HepG2 (cell line): ENCODE data around the gene SLC43A3. TPM values are rescaled to one million over a fixed set of nuclear protein-coding genes. Genes with fewer than 3 reads are reported as not detected.

ENCODE experiments used
- ATAC-seq: fragments of 200-7000 bp; cut with Tn5 transposase; 3 replicates; pipeline ENCODE4 v1.9.1; 2020; ENCODE audit warnings: mild to moderate bottlenecking, moderate library complexity
- BruUV-seq: library from RNA; stranded (reverse); fragments of 400-500 nt; replicated peaks from 2 replicates; lab custom pipeline; 2021; lab: Mats Ljungman, UMichigan
- CTCF ChIA-PET: fragments of 300-600 bp; formaldehyde crosslinking; extraction: SDS; loops from one replicate; lab custom pipeline; 2021; ENCODE audit warnings: low total read pairs, inconsistent platforms, low intra/inter-chr PET ratio; lab: Yijun Ruan, JAX
- POLR2A ChIA-PET: fragments of 350-600 bp; sonication (Branson Sonifier 250); formaldehyde crosslinking; loops from one replicate; lab custom pipeline; 2020; ENCODE audit warnings: antibody characterized with exemption, inconsistent platforms; lab: Yijun Ruan, JAX
- DNase-seq: peaks from one replicate; pipeline ENCODE4 v3.0.0-alpha.2; 2015; ENCODE audit warnings: low spot score
- FAIRE-seq: peaks from 3 replicates; lab custom pipeline; 2011; peaks lifted over from hg19 to GRCh38; lab: Jason Lieb, UNC
- H2AFZ ChIP-seq: one replicate; pipeline ENCODE4 v1.6.1; 2011; ENCODE audit warnings: low read length, inconsistent platforms
- H3K27ac ChIP-seq: fragments of 300-600 bp; 3 replicates; pipeline ENCODE4 v1.8.0; 2011; ENCODE audit warnings: mixed run types, mild to moderate bottlenecking, mixed read lengths, low read length, inconsistent platforms; ENCODE audit not compliant: insufficient read depth; ENCODE audit errors: extremely low read length
- H3K27me3 ChIP-seq, 2 experiments: fragments of 200-600 bp in 1 of 2; 2 replicates in 1 of 2; 3 replicates in 1 of 2; pipeline versions ENCODE4 v1.6.0 to v1.8.0; 2011; ENCODE audit warnings: low read length in 2 of 2, mild to moderate bottlenecking in 2 of 2, moderate library complexity in 2 of 2, inconsistent platforms in 1 of 2; ENCODE audit not compliant: insufficient read depth in 2 of 2, control insufficient read depth in 1 of 2
- H3K36me3 ChIP-seq, 2 experiments: fragments of 200-600 bp in 1 of 2; replicated peaks in 1 of 2; 2 replicates in 1 of 2; 3 replicates in 1 of 2; pipeline versions ENCODE4 v1.5.1 to v1.8.0; 2011; ENCODE audit warnings: low read length in 2 of 2, inconsistent platforms in 1 of 2; ENCODE audit not compliant: insufficient read depth in 2 of 2, control insufficient read depth in 1 of 2
- H3K4me1 ChIP-seq: 2 replicates; pipeline ENCODE4 v1.5.1; 2012; ENCODE audit warnings: low read length, inconsistent platforms; ENCODE audit not compliant: insufficient read depth
- H3K4me2 ChIP-seq: 2 replicates; pipeline ENCODE4 v1.6.0; 2011; ENCODE audit warnings: low read depth, low read length, inconsistent platforms
- H3K4me3 ChIP-seq, 3 experiments: fragments of 200-600 bp in 1 of 3; sonication (generic), shearing (Covaris generic) in 1 of 3; replicated peaks in 1 of 3; 2 replicates each; pipeline ENCODE4 v1.5.1; 2011 to 2016; ENCODE audit warnings: low read length in 3 of 3, inconsistent platforms in 2 of 3, low read depth in 2 of 3, mild to moderate bottlenecking in 2 of 3, control low read depth in 1 of 3, mixed read lengths in 1 of 3; ENCODE audit not compliant: insufficient read depth in 1 of 3
- H3K79me2 ChIP-seq: one replicate; pipeline ENCODE4 v1.6.1; 2011; ENCODE audit warnings: low read length, inconsistent platforms; ENCODE audit not compliant: insufficient read depth
- H3K9ac ChIP-seq: 2 replicates; pipeline ENCODE4 v1.6.0; 2011; ENCODE audit warnings: mild to moderate bottlenecking, low read depth, low read length, inconsistent platforms; ENCODE audit not compliant: insufficient read depth
- H3K9me3 ChIP-seq: 2 replicates; pipeline ENCODE4 v1.5.1; 2012; ENCODE audit warnings: mild to moderate bottlenecking, low read length
- H4K20me1 ChIP-seq: 2 replicates; pipeline ENCODE4 v1.6.0; 2011; ENCODE audit warnings: inconsistent platforms, mild to moderate bottlenecking, low read length, moderate library complexity; ENCODE audit not compliant: insufficient read depth
- EEA1 ChIP-seq: sonication (generic); formaldehyde crosslinking; IDR thresholded peaks from 2 replicates; pipeline ENCODE4 v1.5.1; 2020; ENCODE audit warnings: mild to moderate bottlenecking, missing genetic modification reagents, borderline replicate concordance
- EP300 ChIP-seq, 3 experiments: sonication (generic) in 1 of 3; formaldehyde crosslinking in 1 of 3; IDR thresholded peaks; 2 replicates each; pipeline versions ENCODE4 v1.5.1 to v1.6.1; 2011 to 2020; ENCODE audit warnings: low read depth in 2 of 3, low read length in 2 of 3, borderline replicate concordance in 1 of 3, improper control_type of control experiment in 1 of 3, mild to moderate bottlenecking in 1 of 3, missing genetic modification reagents in 1 of 3, moderate library complexity in 1 of 3
- GFI1 ChIP-seq: sonication (generic); formaldehyde crosslinking; IDR thresholded peaks from 2 replicates; pipeline ENCODE4 v1.5.0; 2020; ENCODE audit warnings: missing genetic modification reagents, mild to moderate bottlenecking, borderline replicate concordance
- NFYC ChIP-seq: IDR thresholded peaks from 2 replicates; pipeline ENCODE4 v1.6.1; 2016; ENCODE audit warnings: missing genetic modification reagents, missing compliant biosample characterization
- NR2F6 ChIP-seq, 2 experiments: IDR thresholded peaks; 2 replicates each; pipeline ENCODE4 v1.6.1; 2016; ENCODE audit warnings: antibody characterized with exemption in 1 of 2, mild to moderate bottlenecking in 1 of 2
- RARA ChIP-seq: IDR thresholded peaks from 2 replicates; pipeline ENCODE4 v1.6.1; 2016; ENCODE audit warnings: missing genetic modification reagents, missing compliant biosample characterization
- TEAD3 ChIP-seq: optimal IDR thresholded peaks from 2 replicates; pipeline ENCODE3; 2016; ENCODE audit warnings: borderline replicate concordance
- WGBS: methylation state at CpG from one replicate; pipeline ENCODE4 v1.1.6; 2017; ENCODE audit warnings: low lambda C conversion rate; 5-methylcytosine and 5-hydroxymethylcytosine counted together
- in situ Hi-C: cut with HindIII; loops from 2 replicates; pipeline ENCODE4 v1.10.0; 2017; ENCODE audit warnings: low pct_unique_long_range_greater_than_20kb; ENCODE audit not compliant: extremely low pct_ligation_motif_present
- intact Hi-C: fragments of 100-400 bp; cut with micrococcal nuclease; formaldehyde crosslinking; loops from one replicate; pipeline ENCODE4 v1.10.0; 2022; ENCODE audit not compliant: unreplicated experiment
- polyA plus RNA-seq, 8 experiments: library from polyadenylated mRNA; depleted of rRNA in 3 of 8; stranded (reverse) in 7 of 8; unstranded in 1 of 8; fragments of >200 nt; fragmentation: Illumina TruSeq in 4 of 8; extraction: Trizol in 4 of 8; gene quantifications; 2 replicates each; pipeline versions ENCODE4 v1.2.1 to v1.2.3, GENCODE V29; 2011 to 2016; ENCODE audit warnings: low read depth in 4 of 8, missing spikeins in 1 of 8, mixed read lengths in 1 of 8; ENCODE audit not compliant: insufficient read depth in 1 of 8
- total RNA-seq, 5 experiments: library from RNA; depleted of rRNA; stranded (reverse); fragments of >200 nt; fragmentation: Illumina TruSeq; extraction: Trizol; gene quantifications; 2 replicates each; pipeline ENCODE4 v1.2.3, GENCODE V29; 2016; ENCODE audit warnings: low read depth in 1 of 5

The SLC43A3 gene
- total and polyA plus RNA-seq, 2 of the 13 experiments (the other 11 are each of a cell fraction or from before 2014, with no cell fraction given): 2.6 TPM; not detected in 1

- TF ChIP-seq NFYC (CRISPR knock-in tag): no peak
Measured at GRCh38 chr11:57360991-57361390, 65.9 kb downstream of the SLC43A3 start (continued).

- 13% methylated on average over 8 of the region's 9 CpGs for WGBS
- ChIA-PET POLR2A (interaction anchor here (1.1 to 2.0 kb wide), 2 partner anchors 94 to 98 kb away, joined by 3 to 4 read pairs; no protein-coding TSS in a partner anchor), CTCF (no interaction called here)
- Histone ChIP-seq H3K4me1 (peaks cover 15% of the 10 kb centered on the region), H3K4me3 (no peak overlapping the region), H3K27ac (no peak overlapping the region), H3K27me3 (peaks cover 0 to 8% of the 10 kb centered on the region in 2 experiments; a peak in 2 of 5 replicates), H3K79me2 (no peaks in the 10 kb centered on the region), H3K36me3 (no peaks in the 10 kb centered on the region), H3K9ac (no peak overlapping the region), H2AFZ (no peak overlapping the region), H3K4me2 (no peak overlapping the region)
- in situ Hi-C loops: loop anchor here (10.0 kb wide), 1 partner anchor 515 kb away; no protein-coding TSS in a partner anchor
- TF ChIP-seq TEAD3 (peak; percentile 66), EP300 (IDR thresholded peaks at IDR 0.05; ENCODE audit: low read depth in 2 of 2, low read length in 2 of 2) (0 out of 4 replicates have a peak, but pooled peaks of 1 of the 2 experiments have one; percentile 11), EP300 (CRISPR knock-in tag; IDR thresholded peaks at IDR 0.05; ENCODE audit: borderline replicate concordance) (no peak), RARA (CRISPR knock-in tag) (0 out of 2 replicates have a peak, but pooled peaks have one; percentile 16), GFI1 (CRISPR knock-in tag) (0 out of 2 replicates have a peak, but pooled peaks have one; percentile 44), NR2F6 (IDR thresholded peaks at IDR 0.05) (no peak), NR2F6 (CRISPR knock-in tag; IDR thresholded peaks at IDR 0.05) (0 out of 2 replicates have a peak, but pooled peaks have one; percentile 32), EEA1 (CRISPR knock-in tag) (no peak)
- TF ChIP-seq, all 625 proteins: peak for 5
- no peaks in the 10 kb centered on the region for H3K9me3 ChIP-seq
- DNase-seq: no peak
- no peaks in the 10 kb centered on the region for H4K20me1 ChIP-seq
- no TSS peak for BruUV-seq
- ATAC-seq: peak; percentile 55
- no peak for FAIRE-seq
- intact Hi-C loops: no loop called here
Measured at GRCh38 chr11:57359896-57360690, 66.8 kb downstream of the SLC43A3 start.
